GM21529 (cell line): ENCODE results near the gene PUS1.
"Not testable (repeated sequence)": the region's sequence is repeated elsewhere in the genome, so short reads cannot be mapped to it uniquely, and the experiment has no call there.

Experiments
- ATAC-seq: cut with Tn5 transposase; IDR thresholded peaks from one replicate; pipeline ENCODE4 v1.9.1; 2021; ENCODE audit not compliant: unreplicated experiment

PUS1 gene

DNA sequence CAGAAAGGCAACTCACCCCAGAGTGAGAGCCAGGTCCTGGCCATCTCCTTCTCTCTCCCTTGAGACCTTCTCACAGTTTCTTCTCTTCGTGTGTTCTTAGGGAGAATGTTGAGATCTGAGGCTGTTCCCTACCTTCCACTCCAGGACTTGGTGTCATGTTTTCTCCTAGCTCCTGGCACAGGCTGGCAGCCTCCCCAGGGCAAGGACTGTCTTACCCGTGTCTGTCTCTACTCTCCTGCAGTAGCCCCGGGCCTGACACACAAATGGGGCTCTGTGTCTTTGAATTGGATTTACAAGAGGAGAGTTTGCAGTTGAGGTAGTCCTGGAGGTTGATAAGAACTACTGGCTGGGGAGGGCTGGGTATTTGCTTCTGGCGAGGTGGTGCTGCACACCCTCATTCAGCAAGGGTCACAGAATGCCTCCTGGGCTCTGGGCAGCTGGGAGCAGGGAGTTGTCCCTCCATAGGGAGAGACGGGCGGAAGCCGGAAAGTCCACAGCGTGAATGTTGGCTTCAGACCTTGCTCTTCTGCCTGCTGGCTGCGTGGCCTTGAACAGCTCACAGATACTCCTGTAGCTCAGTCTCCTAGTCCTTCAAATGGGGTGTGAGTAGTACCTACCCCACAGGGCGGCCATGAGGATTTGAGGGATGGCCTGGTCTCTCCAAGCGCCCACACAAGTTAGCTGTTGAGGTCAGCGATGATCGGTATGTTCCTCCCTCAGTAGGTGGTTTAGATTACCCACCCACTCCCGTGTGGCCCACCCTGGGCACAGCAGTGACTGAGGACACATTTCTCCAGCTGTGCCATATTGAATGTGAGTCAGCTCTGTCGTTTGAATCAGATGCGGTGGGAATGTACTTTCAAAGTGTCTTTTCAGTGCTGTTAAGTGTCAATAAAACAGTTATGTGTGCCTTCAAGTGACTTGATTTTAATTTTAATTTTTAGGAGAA lies 30.8 kb downstream of the PUS1 start:
- no peak for ATAC-seq

GRCh38 chr12:131960590-131961325 lies 31.7 kb downstream of the PUS1 start:
- ATAC-seq, result not testable (repeated sequence)

GRCh38 chr12:131961328-131961727 lies 32.3 kb downstream of the PUS1 start:
- not testable (repeated sequence) for ATAC-seq

DNA sequence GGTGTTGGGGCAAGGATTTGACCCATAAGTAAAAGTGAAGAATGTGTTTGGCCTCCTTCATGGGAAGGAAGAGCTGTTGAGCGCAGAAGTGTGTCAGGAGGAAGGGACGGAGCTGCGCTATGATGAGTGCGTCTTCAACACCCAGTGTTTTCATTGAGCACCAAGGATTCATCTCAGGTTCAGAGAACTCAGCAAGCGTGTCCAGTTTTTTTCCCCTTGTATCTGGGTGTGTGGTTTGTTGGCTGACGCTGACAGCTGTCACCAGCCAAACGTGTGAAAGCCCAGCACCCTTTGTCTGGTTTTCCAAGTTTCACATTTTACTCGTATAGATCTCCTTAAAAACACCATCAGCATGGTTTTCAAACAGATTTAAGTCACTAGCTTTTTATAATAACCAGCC lies 33.0 kb downstream of the PUS1 start:
- no peak for ATAC-seq

- no peak for ATAC-seq
Observed at GRCh38 chr12:131963381-131963780, 34.3 kb downstream of the PUS1 start.

- no peak for ATAC-seq
Observed at GRCh38 chr12:131965073-131965472, 36.0 kb downstream of the PUS1 start.

GRCh38 chr12:131971226-131971625 lies 42.1 kb downstream of the PUS1 start:
- ATAC-seq, result no peak

GRCh38 chr12:131975228-131975627 lies 46.2 kb downstream of the PUS1 start:
- no peak for ATAC-seq

DNA sequence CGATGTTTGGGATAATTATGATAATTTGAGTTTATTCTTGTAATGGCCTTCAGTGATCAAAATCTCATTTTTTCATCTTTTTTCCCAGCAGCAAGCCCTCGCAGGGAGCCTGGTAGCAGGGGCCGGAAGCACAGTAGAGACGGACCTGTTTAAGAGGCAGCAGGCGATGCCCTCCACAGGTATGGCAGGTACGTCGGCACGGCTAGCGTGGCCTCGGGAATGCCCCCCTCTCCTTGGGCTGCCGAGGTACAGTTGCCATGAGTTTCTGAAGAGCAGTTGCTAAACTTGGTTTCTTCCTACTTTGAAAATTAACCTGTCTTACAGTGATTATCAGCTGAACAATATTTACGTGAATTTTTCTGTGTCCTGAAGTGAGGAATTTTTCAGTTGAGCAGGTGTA lies 50.5 kb downstream of the PUS1 start:
- ATAC-seq, result no peak

DNA sequence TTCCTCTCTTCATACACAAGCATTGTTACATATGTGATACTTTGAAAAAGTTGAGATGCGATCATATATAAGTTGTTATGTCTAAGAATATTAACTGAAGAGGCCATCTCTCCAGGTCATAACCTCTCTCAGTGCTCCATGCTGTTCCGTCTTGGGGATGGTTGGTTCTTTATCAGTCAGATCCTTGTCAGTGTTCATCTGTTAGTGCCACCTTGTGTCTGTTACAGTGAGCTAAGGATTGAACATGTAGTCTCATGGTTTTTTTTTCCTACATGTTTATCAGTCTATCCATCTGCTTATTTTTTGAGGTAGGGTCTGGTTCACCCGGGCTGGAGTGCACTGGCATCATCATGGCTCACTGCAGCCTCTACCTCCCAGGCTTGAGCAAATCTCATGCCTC lies 51.2 kb downstream of the PUS1 start:
- no peak for ATAC-seq

DNA sequence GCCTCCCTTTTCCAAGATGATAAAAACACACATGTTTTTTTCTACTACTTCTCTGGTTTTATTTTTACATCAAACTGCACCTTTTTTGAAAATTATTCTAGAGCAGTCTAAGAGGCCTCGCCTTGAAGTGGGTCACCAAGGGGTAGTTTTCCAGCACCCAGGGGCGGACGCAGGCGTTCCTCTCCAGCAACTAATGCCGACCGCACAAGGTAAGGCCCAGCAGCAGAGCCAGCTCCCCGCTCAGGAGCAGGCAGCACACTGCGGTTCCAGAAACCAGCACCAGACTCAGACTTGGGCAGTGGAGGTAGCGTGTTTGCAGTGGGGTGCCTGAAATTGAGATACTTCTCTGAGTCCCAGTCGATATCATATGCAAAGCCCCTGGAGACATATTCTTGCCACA lies 52.3 kb downstream of the PUS1 start:
- no peak for ATAC-seq

DNA sequence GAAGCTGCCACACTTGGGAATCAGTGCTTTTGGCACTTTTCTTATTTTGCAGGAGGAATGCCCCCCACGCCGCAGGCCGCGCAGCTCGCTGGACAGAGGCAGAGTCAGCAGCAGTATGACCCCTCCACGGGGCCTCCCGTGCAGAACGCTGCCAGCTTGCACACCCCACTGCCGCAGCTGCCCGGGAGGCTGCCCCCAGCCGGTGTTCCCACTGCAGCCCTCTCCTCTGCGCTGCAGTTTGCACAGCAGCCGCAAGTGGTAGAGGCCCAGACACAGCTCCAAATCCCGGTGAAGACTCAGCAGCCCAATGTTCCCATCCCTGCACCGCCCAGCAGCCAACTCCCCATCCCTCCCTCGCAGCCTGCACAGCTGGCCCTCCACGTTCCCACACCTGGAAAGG lies 53.0 kb downstream of the PUS1 start:
- ATAC-seq, result no peak

DNA sequence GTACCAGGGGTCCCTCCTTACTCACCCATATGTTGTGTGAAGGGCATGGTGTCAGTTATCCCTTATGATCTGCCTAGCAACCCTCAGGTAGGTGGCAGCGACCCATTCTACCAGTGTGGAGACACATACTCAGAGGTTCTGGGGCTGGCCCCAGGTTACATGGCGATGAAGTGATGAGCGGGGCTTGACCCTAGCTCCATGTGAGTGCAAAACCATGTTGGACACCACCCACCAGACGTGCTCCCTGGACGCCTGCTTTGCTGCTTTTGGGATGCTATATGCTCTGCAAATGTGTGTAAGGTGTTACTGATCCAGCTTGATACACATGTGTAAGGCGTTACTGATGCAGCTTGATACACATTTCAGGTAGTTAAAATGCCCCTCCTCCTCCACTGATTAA lies 54.0 kb downstream of the PUS1 start:
- ATAC-seq, result no peak

GRCh38 chr12:131983554-131983953 lies 54.5 kb downstream of the PUS1 start:
- ATAC-seq, result no peak

GRCh38 chr12:131984334-131984733 lies 55.3 kb downstream of the PUS1 start:
- ATAC-seq, result no peak

DNA sequence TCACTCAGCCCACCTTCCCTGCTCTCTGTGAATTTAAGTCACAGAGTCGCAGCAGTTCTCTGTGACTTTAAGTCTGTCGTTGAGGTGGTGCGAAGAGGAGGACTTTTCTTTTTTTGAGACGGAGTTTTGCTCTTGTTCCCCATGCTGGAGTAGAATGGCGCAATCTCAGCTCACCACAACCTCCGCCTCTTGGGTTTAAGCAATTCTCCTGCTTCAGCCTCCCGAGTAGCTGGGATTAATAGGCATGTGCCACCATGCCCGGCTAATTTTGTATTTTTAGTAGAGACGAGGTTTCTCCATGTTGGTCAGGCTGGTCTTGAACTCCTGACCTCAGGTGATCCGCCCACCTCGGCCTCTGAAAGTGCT lies 56.4 kb downstream of the PUS1 start:
- not testable (repeated sequence) for ATAC-seq

DNA sequence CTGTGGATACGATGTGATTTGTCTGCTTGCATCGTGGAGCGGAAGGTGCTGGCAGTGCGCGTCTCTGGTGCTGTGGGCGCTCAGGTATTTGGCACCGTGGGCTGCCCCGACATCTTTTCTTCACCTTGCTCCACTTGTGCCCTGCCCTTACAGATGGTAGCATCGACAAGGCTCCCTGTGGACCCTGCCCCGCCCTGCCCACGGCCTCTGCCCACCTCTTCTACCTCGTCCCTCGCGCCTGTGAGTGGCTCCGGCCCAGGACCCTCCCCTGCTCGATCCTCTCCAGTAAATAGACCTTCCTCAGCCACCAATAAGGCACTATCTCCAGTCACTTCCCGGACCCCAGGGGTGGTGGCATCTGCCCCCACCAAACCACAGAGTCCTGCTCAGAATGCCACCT lies 57.3 kb downstream of the PUS1 start:
- ATAC-seq, result no peak

DNA sequence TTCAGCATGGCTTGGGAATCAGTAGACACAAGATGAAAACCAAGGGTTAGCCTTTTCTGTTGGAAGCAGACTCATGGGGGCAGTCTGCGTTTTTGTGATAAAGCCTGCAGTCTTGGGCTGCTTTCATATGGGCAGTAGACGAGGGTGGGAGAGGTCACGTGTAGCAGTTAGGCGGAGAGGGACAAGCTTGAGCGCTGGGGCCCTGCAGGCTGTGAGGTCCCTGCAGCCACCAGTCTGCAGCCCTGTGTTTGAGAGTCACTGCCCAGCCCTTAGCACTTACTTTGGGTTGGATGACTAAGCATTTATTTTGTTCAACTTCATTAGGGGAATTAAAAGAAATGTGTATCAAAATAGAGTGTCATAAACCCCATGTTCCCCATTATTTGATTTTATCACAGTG lies 57.8 kb downstream of the PUS1 start:
- ATAC-seq, result no peak

DNA sequence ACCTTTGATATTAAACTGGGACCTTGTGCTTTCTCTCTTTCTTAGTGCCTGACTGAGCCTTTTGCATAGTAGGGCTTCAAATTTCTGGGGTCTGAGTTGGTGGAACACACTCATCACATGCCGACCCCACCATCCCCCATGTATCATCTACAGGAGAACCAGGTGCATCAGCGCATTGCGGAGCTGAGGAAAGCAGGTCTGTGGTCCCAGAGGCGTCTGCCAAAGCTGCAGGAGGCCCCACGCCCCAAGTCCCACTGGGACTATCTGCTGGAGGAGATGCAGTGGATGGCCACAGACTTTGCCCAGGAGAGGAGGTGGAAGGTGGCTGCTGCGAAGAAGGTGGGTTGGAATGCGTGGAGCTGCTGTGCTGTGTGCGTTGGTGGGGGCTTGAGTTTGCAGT lies 58.5 kb downstream of the PUS1 start:
- no peak for ATAC-seq

- no peak for ATAC-seq
Observed at GRCh38 chr12:131988054-131988796, 59.1 kb downstream of the PUS1 start.

GRCh38 chr12:131989021-131989420 lies 59.9 kb downstream of the PUS1 start:
- no peak for ATAC-seq
